ENCODE measurements around the gene ABCC11. TPM values are rescaled to one million over a fixed set of nuclear protein-coding genes. Genes with fewer than 3 reads are reported as not detected.

The ABCC11 gene
- total and polyA plus RNA-seq, 2 experiments from 2014 or later, result 0.10 TPM; not detected in 1

- H3F3A ChIP-seq (replicated peaks; ENCODE audit: low read depth), result no peaks in the 10 kb centered on the region
- Mint-ChIP-seq H3K27me3 (ENCODE audit: insufficient read depth, low read depth, poor library complexity) (peaks cover under 1% of the 10 kb centered on the region), H3K36me3 (ENCODE audit: low read depth) (peaks cover 3% of the 10 kb centered on the region; the same call in 1 of the 3 replicates), H3K9me3 (no peaks in the 10 kb centered on the region), H3K4me1 (peaks cover 13% of the 10 kb centered on the region), H3K27ac (no peak overlapping the region), H3K4me3 (no peak overlapping the region)
- H3K27ac ChIP-seq (ENCODE audit: low read depth), result no peak overlapping the region
- H3K27me3 ChIP-seq (ENCODE audit: insufficient read depth), result no peaks in the 10 kb centered on the region
- H2AFZ ChIP-seq, result no peak overlapping the region
- no peak overlapping the region for H3K4me2 ChIP-seq
- peaks cover 11% of the 10 kb centered on the region; the same call in 1 of the 2 replicates for H3K4me1 ChIP-seq (ENCODE audit: insufficient read depth)
- H4K20me1 ChIP-seq (replicated peaks; ENCODE audit: insufficient read depth), result no peaks in the 10 kb centered on the region; the same call in 1 of the 2 replicates
- TF ChIP-seq JUNB (IDR thresholded peaks at IDR 0.05; ENCODE audit: unreplicated experiment) (no peak), EZH2 (IDR thresholded peaks at IDR 0.05; ENCODE audit: low read depth, unreplicated experiment) (no peak), ZNF331 (CRISPR knock-in tag; IDR thresholded peaks at IDR 0.05; ENCODE audit: low read depth) (no peak), ZNF114 (CRISPR knock-in tag; IDR thresholded peaks at IDR 0.05) (no peak), EZH2phosphoT487 (IDR thresholded peaks at IDR 0.05; ENCODE audit: unreplicated experiment) (no peak), NANOG (IDR thresholded peaks at IDR 0.05; ENCODE audit: borderline replicate concordance) (no peak), CTCF (conservative IDR thresholded peaks at IDR 0.05; ENCODE audit: low read depth in 2 of 2) (no peak; a peak in 1 of 4 replicates), POLR2AphosphoS5 (IDR thresholded peaks at IDR 0.05; ENCODE audit: low read depth) (no peak), CREB1 (CRISPR knock-in tag; IDR thresholded peaks at IDR 0.05; ENCODE audit: low read depth) (no peak)
- TF ChIP-seq, protein P1, sequence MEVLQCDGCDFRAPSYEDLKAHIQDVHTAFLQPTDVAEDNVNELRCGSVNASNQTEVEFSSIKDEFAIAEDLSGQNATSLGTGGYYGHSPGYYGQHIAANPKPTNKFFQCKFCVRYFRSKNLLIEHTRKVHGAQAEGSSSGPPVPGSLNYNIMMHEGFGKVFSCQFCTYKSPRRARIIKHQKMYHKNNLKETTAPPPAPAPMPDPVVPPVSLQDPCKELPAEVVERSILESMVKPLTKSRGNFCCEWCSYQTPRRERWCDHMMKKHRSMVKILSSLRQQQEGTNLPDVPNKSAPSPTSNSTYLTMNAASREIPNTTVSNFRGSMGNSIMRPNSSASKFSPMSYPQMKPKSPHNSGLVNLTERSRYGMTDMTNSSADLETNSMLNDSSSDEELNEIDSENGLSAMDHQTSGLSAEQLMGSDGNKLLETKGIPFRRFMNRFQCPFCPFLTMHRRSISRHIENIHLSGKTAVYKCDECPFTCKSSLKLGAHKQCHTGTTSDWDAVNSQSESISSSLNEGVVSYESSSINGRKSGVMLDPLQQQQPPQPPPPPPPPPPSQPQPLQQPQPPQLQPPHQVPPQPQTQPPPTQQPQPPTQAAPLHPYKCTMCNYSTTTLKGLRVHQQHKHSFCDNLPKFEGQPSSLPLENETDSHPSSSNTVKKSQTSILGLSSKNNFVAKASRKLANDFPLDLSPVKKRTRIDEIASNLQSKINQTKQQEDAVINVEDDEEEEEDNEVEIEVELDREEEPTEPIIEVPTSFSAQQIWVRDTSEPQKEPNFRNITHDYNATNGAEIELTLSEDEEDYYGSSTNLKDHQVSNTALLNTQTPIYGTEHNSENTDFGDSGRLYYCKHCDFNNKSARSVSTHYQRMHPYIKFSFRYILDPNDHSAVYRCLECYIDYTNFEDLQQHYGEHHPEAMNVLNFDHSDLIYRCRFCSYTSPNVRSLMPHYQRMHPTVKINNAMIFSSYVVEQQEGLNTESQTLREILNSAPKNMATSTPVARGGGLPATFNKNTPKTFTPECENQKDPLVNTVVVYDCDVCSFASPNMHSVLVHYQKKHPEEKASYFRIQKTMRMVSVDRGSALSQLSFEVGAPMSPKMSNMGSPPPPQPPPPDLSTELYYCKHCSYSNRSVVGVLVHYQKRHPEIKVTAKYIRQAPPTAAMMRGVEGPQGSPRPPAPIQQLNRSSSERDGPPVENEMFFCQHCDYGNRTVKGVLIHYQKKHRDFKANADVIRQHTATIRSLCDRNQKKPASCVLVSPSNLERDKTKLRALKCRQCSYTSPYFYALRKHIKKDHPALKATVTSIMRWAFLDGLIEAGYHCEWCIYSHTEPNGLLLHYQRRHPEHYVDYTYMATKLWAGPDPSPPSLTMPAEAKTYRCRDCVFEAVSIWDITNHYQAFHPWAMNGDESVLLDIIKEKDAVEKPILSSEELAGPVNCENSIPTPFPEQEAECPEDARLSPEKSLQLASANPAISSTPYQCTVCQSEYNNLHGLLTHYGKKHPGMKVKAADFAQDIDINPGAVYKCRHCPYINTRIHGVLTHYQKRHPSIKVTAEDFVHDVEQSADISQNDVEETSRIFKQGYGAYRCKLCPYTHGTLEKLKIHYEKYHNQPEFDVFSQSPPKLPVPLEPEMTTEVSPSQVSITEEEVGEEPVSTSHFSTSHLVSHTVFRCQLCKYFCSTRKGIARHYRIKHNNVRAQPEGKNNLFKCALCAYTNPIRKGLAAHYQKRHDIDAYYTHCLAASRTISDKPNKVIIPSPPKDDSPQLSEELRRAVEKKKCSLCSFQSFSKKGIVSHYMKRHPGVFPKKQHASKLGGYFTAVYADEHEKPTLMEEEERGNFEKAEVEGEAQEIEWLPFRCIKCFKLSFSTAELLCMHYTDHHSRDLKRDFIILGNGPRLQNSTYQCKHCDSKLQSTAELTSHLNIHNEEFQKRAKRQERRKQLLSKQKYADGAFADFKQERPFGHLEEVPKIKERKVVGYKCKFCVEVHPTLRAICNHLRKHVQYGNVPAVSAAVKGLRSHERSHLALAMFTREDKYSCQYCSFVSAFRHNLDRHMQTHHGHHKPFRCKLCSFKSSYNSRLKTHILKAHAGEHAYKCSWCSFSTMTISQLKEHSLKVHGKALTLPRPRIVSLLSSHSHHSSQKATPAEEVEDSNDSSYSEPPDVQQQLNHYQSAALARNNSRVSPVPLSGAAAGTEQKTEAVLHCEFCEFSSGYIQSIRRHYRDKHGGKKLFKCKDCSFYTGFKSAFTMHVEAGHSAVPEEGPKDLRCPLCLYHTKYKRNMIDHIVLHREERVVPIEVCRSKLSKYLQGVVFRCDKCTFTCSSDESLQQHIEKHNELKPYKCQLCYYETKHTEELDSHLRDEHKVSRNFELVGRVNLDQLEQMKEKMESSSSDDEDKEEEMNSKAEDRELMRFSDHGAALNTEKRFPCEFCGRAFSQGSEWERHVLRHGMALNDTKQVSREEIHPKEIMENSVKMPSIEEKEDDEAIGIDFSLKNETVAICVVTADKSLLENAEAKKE (CRISPR knock-in tag; IDR thresholded peaks at IDR 0.05), result no peak
- no peak overlapping the region for H3K4me3 ChIP-seq
- DNase-seq (ENCODE audit: low spot score) (no peak), ATAC-seq (no peak)
- no peaks in the 10 kb centered on the region for H3K36me3 ChIP-seq (ENCODE audit: insufficient read depth)
- no peaks in the 10 kb centered on the region for H3K79me2 ChIP-seq (replicated peaks; ENCODE audit: insufficient read depth)
- H3K9me2 ChIP-seq (ENCODE audit: insufficient read depth), result no peaks in the 10 kb centered on the region
These were observed 24.4 kb upstream of the ABCC11 start for GRCh38 chr16:48271728-48272127.
